ENCODE data around the gene CAPN11.

GRCh38 chr6:44221961-44222335, 63.3 kb downstream of the CAPN11 start:
- TF ChIP-seq POLR2A (IDR thresholded peaks at IDR 0.05) (no peak), CTCF (IDR thresholded peaks at IDR 0.05) (no peak)
